ENCODE results near the gene FN1.

Gene FN1

DNA sequence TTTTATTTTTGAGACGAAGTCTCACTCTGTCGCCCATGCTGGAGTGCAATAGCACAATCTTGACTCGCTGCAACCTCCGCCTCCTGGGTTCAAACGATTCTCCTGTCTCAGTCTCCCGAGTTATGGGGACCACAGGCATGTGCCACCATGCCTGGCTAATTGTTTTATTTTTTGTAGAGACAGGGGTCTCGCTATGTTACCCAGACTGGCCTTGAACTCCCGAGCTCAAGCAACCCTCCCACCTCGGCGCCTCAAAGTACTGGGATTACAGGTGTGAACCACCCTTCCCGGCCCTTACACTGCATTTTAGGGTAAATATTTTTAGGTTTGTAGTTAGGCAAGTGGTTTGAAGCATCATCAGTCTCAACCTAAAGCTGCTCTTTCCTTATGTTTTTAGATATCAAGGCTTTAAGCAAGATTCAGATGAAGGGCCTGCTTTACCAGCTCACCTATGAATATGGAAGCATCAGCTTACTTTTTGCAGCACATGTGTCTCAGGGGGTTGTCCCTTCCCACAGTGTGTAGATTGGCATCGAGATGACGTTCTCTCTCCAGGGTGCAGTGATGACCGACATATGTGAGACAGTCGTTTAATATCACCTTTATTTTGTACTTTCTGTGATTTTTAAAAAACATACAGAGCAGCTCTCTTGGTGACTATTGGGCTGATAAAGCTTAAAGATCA lies 76.8 kb downstream of the FN1 start:
- FAIRE-seq (no peak), DNase-seq (ENCODE audit: insufficient read length, low spot score) (no peak)
- TF ChIP-seq, protein P1, sequence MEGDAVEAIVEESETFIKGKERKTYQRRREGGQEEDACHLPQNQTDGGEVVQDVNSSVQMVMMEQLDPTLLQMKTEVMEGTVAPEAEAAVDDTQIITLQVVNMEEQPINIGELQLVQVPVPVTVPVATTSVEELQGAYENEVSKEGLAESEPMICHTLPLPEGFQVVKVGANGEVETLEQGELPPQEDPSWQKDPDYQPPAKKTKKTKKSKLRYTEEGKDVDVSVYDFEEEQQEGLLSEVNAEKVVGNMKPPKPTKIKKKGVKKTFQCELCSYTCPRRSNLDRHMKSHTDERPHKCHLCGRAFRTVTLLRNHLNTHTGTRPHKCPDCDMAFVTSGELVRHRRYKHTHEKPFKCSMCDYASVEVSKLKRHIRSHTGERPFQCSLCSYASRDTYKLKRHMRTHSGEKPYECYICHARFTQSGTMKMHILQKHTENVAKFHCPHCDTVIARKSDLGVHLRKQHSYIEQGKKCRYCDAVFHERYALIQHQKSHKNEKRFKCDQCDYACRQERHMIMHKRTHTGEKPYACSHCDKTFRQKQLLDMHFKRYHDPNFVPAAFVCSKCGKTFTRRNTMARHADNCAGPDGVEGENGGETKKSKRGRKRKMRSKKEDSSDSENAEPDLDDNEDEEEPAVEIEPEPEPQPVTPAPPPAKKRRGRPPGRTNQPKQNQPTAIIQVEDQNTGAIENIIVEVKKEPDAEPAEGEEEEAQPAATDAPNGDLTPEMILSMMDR (IDR thresholded peaks at IDR 0.05; ENCODE audit: insufficient read depth, missing control alignments): no peak

DNA sequence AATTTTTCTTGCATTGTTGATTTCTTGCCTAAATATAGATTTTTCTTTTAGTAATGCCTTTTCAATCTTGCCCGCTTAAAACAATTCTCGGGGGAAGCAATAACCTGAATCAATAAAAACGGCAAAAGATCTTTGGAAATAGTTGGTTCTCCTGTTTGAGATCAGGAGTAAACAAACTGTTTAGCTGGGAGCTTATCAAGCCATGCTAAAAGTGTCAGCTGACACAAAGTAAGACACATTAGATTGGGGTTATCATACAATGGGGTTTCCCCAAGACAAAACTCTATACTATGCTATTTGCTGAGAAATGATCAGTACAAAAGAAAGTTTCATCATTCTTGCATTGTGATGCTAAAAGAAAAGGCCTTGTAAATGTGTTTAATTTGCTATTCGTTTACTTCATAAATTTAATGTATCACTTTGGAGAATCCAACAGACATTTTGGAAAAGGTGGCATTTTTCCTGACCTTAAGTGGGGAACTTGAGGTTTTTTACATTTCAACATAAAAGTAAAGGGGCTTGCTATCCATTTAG lies 77.5 kb downstream of the FN1 start:
- TF ChIP-seq, protein P1 (IDR thresholded peaks at IDR 0.05; ENCODE audit: insufficient read depth, missing control alignments): no peak
- DNase-seq (ENCODE audit: insufficient read length, low spot score): no peak
- no peak for FAIRE-seq

DNA sequence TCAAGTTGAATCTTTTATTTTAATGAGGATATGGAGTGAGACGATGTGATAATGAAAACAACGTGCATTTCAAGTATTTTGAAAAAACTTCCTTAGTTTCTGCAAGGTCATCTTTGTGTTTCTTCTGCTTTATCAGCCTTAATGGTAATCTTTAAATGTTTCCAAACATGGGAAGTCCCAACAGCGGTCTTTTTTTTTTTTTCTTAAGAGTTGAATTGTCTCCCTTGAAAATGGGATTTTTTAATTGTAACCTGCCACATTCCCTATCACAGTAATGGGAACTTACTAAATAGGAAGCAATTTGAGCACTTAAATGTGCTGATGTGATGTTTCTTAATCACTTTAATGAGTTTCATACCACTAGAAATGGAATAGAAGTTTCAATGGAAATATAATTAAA lies 78.2 kb downstream of the FN1 start:
- no peak for FAIRE-seq

DNA sequence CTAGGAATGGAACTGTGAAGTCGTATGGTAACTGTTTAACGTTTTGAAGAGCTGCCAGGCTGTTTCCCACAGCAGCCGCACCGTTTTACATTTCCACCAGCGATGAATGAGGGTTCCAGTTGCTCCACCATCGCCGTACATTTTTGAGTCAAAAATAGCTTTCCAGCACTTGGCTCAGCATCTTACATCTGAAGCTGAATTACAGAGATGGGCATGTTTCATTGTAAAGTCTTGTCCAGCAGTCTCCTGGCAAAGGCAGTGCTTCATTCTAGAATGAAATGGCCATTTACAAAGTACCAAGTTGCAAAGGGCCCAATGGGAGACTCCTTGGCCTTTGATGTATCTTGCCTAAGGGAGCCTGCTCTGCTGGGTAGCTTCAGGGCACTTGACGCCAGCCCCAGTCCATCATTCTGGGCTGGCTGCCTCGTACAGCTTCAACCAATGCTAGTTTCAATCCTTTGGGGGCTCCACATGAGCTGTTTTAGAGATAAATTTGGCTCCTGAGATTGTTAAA lies 78.9 kb downstream of the FN1 start:
- DNase-seq (ENCODE audit: insufficient read length, low spot score) (no peak), FAIRE-seq (no peak)

More for the DNA sequence above, 78.2 kb downstream of the FN1 start:
- no peak for DNase-seq (ENCODE audit: insufficient read length, low spot score)
- TF ChIP-seq, protein P1 (IDR thresholded peaks at IDR 0.05; ENCODE audit: insufficient read depth, missing control alignments): no peak

DNA sequence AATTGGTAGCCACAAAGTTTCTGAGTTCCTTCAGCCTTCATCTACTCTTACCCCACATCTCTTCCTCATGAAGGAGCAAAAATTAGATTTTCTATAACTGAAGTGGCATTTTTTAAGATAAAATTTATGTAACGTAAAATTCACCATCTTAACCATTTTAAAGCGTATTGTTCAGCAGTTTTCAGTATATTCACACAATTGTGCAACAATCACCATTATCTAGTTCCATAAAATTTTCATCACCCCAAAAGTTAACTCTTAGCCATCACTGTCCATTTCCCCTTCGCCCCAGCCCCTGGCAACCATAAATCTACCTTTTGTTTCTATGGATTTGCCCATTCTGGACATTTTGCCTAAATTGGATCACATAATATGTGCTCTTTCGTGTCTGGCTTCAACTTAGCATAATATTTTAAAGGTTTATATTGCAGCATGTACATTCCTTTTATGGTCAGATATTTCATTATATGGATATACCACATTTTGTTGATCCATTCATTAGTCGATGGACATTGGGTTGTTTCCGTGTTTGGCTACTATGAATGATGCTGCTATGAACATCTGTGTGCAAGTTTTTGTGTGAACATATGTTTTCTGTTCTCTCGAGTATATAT lies 79.4 kb downstream of the FN1 start:
- FAIRE-seq (no peak), DNase-seq (ENCODE audit: insufficient read length, low spot score) (no peak)
- TF ChIP-seq, protein P1 (IDR thresholded peaks at IDR 0.05; ENCODE audit: insufficient read depth, missing control alignments): no peak

More for the DNA sequence above, 78.9 kb downstream of the FN1 start:
- TF ChIP-seq, protein P1 (IDR thresholded peaks at IDR 0.05; ENCODE audit: insufficient read depth, missing control alignments): no peak

DNA sequence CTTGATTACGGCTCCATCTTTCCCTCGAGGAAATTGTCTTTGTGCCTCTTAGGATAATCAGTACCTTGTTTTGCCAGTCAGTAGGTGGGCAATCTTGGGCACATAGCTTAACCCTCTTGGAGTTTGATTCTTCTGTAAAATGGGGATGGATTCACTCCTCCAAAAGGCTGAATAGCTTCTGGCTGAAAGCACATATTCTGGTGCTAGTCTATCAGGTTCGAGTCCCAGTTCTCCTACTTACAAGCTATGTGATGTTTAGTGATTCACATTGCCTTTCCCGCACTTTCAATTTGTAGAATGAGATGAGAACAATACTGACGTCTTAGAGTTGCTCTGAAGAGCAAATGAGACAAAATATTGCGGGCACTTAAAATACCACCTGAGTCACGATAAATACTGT lies 80.1 kb downstream of the FN1 start:
- no peak for DNase-seq (ENCODE audit: insufficient read length, low spot score)
- no peak for FAIRE-seq
- TF ChIP-seq, protein P1 (IDR thresholded peaks at IDR 0.05; ENCODE audit: insufficient read depth, missing control alignments): no peak
